GM12878 (cell line): ENCODE results near the gene VSTM2B. TPM values are rescaled to one million over a fixed set of nuclear protein-coding genes. Genes with fewer than 3 reads are reported as not detected.

Experiments
- ATAC-seq: fragments of 200-7000 bp; cut with Tn5 transposase; 3 replicates; pipeline ENCODE4 v1.9.1; 2020; ENCODE audit warnings: mild to moderate bottlenecking, moderate library complexity
- BruUV-seq: library from RNA; stranded (reverse); fragments of 400-500 nt; replicated peaks from 2 replicates; lab custom pipeline; 2021; lab: Mats Ljungman, UMichigan
- CTCF ChIA-PET: fragments of 300-600 bp; sonication (Branson Sonifier 250); formaldehyde crosslinking; extraction: SDS; loops from one replicate; lab custom pipeline; 2021; ENCODE audit warnings: inconsistent platforms; lab: Yijun Ruan, JAX
- POLR2A ChIA-PET: fragments of 350-600 bp; formaldehyde crosslinking; extraction: SDS; loops from one replicate; lab custom pipeline; 2021; ENCODE audit warnings: inconsistent platforms; lab: Charles Lee
- RAD21 ChIA-PET: fragments of 300-600 bp; sonication (Branson Sonifier 250); formaldehyde crosslinking; loops from one replicate; lab custom pipeline; 2023; ENCODE audit warnings: antibody characterized with exemption; ENCODE audit not compliant: unreplicated experiment; lab: Charles Lee
- SMC1A ChIA-PET: fragments of 300-600 bp; sonication (Branson Sonifier 250); formaldehyde crosslinking; loops from one replicate; lab custom pipeline; 2023; ENCODE audit not compliant: unreplicated experiment, uncharacterized antibody; lab: Charles Lee
- DNase-seq: peaks from one replicate; pipeline ENCODE4 v3.0.0-alpha.2; 2011; ENCODE audit warnings: low read depth, low spot score
- FAIRE-seq: peaks from 3 replicates; lab custom pipeline; 2011; peaks lifted over from hg19 to GRCh38; lab: Jason Lieb, UNC
- H2AFZ ChIP-seq: 2 replicates; pipeline ENCODE4 v1.6.0; 2011; ENCODE audit warnings: low read depth, low read length, control low read depth; ENCODE audit not compliant: control insufficient read depth
- H3K27ac ChIP-seq: 2 replicates; pipeline ENCODE4 v1.5.1; 2011; ENCODE audit warnings: control low read depth; ENCODE audit not compliant: control insufficient read depth, insufficient read depth
- H3K27me3 ChIP-seq, 2 experiments: replicated peaks in 1 of 2; 2 replicates each; pipeline versions ENCODE4 v1.6.0 to v1.6.1; 2011; ENCODE audit warnings: low read length in 1 of 2; ENCODE audit not compliant: control insufficient read depth in 2 of 2, insufficient read depth in 2 of 2
- H3K36me3 ChIP-seq, 2 experiments: 2 replicates each; pipeline ENCODE4 v1.5.1; 2011; ENCODE audit warnings: low read length in 1 of 2; ENCODE audit not compliant: control insufficient read depth in 2 of 2, insufficient read depth in 2 of 2
- H3K4me1 ChIP-seq: 2 replicates; pipeline ENCODE4 v1.6.1; 2011; ENCODE audit warnings: mild to moderate bottlenecking, low read length, moderate library complexity, mixed read lengths; ENCODE audit not compliant: control insufficient read depth, insufficient read depth
- H3K4me2 ChIP-seq: 2 replicates; pipeline ENCODE4 v1.6.0; 2011; ENCODE audit warnings: control low read depth; ENCODE audit not compliant: control insufficient read depth, insufficient read depth
- H3K4me3 ChIP-seq: fragments of 200-600 bp; sonication (generic); 2 replicates; pipeline ENCODE4 v1.5.1; 2016
- H3K79me2 ChIP-seq: 2 replicates; pipeline ENCODE4 v1.6.0; 2011; ENCODE audit warnings: low read length; ENCODE audit not compliant: control insufficient read depth, insufficient read depth
- H3K9ac ChIP-seq: 2 replicates; pipeline ENCODE4 v1.8.0; 2011; ENCODE audit warnings: low read length, control low read depth, mixed read lengths; ENCODE audit not compliant: control insufficient read depth, insufficient read depth
- H3K9me3 ChIP-seq: replicated peaks from 3 replicates; pipeline ENCODE4 v1.5.1; 2011; ENCODE audit warnings: mild to moderate bottlenecking, low read length; ENCODE audit not compliant: control insufficient read depth, insufficient read depth
- H4K20me1 ChIP-seq: 2 replicates; pipeline ENCODE4 v1.6.0; 2011; ENCODE audit not compliant: control insufficient read depth, insufficient read depth
- CHD4 ChIP-seq: fragments of 200-600 bp; sonication (generic); IDR thresholded peaks from 2 replicates; pipeline ENCODE4 v1.6.1; 2016; ENCODE audit warnings: mild to moderate bottlenecking
- HSF1 ChIP-seq: fragments of 150-350 bp; IDR thresholded peaks from 2 replicates; pipeline ENCODE4 v1.6.1; 2014; ENCODE audit warnings: mild to moderate bottlenecking, low read depth, low read length
- LARP7 ChIP-seq: fragments of 450-650 bp; IDR thresholded peaks from 2 replicates; pipeline ENCODE4 v1.6.1; 2017; ENCODE audit warnings: mild to moderate bottlenecking
- POLR2AphosphoS5 ChIP-seq: IDR thresholded peaks from 2 replicates; pipeline ENCODE4 v1.6.1; 2011; ENCODE audit warnings: mild to moderate bottlenecking, low read length, inconsistent platforms
- SIN3A ChIP-seq: IDR thresholded peaks from 2 replicates; pipeline ENCODE4 v1.6.1; 2012; ENCODE audit warnings: low read depth, low read length, improper control_type of control experiment
- WRNIP1 ChIP-seq: IDR thresholded peaks from 2 replicates; pipeline ENCODE4 v1.6.1; 2011; ENCODE audit warnings: low read depth, low read length, improper control_type of control experiment, borderline replicate concordance
- WGBS: methylation state at CpG from one replicate; pipeline ENCODE4 v1.1.6; 2016; ENCODE audit warnings: low lambda C conversion rate; ENCODE audit not compliant: insufficient replicate concordance, insufficient coverage; ENCODE audit errors: missing lambda C conversion rate; 5-methylcytosine and 5-hydroxymethylcytosine counted together
- in situ Hi-C: fragments of 300-500 bp; cut with MboI; formaldehyde crosslinking; loops from 9 replicates; pipeline ENCODE4 v1.14.3; 2018; ENCODE audit warnings: mixed read lengths
- intact Hi-C: fragments of 100-400 bp; cut with micrococcal nuclease; formaldehyde crosslinking; loops from one replicate; pipeline ENCODE4 v1.14.2; 2022; ENCODE audit not compliant: unreplicated experiment
- polyA plus RNA-seq, 11 experiments: library from polyadenylated mRNA; depleted of rRNA in 4 of 11; unstranded in 6 of 11; stranded (reverse) in 5 of 11; fragments of >200 nt; fragmentation: Nextera tagmentation in 4 of 11; fragmentation: Illumina TruSeq in 1 of 11; extraction: Ambion mirVana in 4 of 11; extraction: Trizol in 1 of 11; gene quantifications; 1 replicate in 1 of 11; 2 replicates in 10 of 11; pipeline versions ENCODE4 v1.2.1 to v1.2.3, GENCODE V29; 2011 to 2016; ENCODE audit warnings: inconsistent platforms in 2 of 11, missing spikeins in 2 of 11, low read depth in 1 of 11
- total RNA-seq, 4 experiments: library from RNA; depleted of rRNA in 3 of 4; stranded (reverse); fragments of >200 nt in 3 of 4; fragmentation: Illumina TruSeq in 1 of 4; extraction: Trizol in 1 of 4; gene quantifications; 2 replicates each; pipeline versions ENCODE4 v1.2.1 to v1.2.3, GENCODE V29; 2013 to 2021
- TF ChIP-seq, protein P1 (sequence below): fragments of 450-650 bp; conservative IDR thresholded peaks from 2 replicates; pipeline ENCODE4 v1.6.1; 2017; ENCODE audit warnings: mild to moderate bottlenecking, moderate library complexity

The VSTM2B gene
- total and polyA plus RNA-seq, 10 of the 15 experiments (the other 5 are each of a cell fraction or from before 2014, with no cell fraction given) = not detected

DNA sequence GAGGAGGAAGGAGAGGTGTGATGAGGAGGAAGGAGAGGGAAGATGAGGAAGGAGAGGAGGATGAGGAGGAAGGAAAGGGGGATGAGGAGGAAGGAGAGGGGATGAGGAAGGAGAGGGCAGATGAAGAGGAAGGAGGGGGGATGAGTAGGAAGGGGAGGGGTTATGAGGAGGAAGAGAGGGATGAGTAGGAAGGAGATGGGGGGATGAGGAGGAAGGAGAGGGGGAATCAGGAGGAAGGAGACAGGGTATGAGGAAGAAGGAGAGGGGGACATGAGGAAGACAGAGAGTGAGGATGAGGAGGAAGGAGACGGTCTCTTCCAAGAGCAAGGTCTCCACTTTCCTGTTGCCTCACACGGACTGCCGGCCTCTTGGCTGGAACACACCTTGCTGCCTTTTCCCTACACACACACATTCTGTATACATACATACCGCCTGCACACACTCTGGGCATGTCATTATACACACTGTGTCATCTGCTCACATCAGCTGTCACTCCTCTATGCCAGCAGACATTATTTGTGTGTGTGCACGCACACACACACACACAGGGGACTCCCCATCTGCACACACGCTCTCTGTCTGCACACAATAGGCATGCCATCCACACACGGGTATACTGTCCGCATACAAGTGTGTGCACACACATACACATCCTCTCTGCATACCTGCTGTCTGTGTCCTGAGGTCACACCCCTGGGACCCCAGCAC is 11.1 kb upstream of the VSTM2B start:
- FAIRE-seq (no peak), DNase-seq (no peak), ATAC-seq (no peak)
- no TSS peak for BruUV-seq
- RAD21 ChIA-PET = no interaction called here
- Histone ChIP-seq H3K27ac (no peak overlapping the region), H3K79me2 (no peaks in the 10 kb centered on the region), H3K27me3 (no peaks in the 10 kb centered on the region), H4K20me1 (no peaks in the 10 kb centered on the region), H3K4me3 (no peak overlapping the region), H2AFZ (no peak overlapping the region), H3K9ac (no peak overlapping the region), H3K4me1 (no peaks in the 10 kb centered on the region), H3K4me2 (no peak overlapping the region), H3K36me3 (no peaks in the 10 kb centered on the region), H3K9me3 (no peaks in the 10 kb centered on the region)
- intact Hi-C loops = no loop called here
- WGBS = 16% methylated on average over 8 of the region's 8 CpGs
- POLR2A ChIA-PET = no interaction called here
- TF ChIP-seq, protein P1, sequence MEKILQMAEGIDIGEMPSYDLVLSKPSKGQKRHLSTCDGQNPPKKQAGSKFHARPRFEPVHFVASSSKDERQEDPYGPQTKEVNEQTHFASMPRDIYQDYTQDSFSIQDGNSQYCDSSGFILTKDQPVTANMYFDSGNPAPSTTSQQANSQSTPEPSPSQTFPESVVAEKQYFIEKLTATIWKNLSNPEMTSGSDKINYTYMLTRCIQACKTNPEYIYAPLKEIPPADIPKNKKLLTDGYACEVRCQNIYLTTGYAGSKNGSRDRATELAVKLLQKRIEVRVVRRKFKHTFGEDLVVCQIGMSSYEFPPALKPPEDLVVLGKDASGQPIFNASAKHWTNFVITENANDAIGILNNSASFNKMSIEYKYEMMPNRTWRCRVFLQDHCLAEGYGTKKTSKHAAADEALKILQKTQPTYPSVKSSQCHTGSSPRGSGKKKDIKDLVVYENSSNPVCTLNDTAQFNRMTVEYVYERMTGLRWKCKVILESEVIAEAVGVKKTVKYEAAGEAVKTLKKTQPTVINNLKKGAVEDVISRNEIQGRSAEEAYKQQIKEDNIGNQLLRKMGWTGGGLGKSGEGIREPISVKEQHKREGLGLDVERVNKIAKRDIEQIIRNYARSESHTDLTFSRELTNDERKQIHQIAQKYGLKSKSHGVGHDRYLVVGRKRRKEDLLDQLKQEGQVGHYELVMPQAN = no peak
- TF ChIP-seq CHD4 (no peak), WRNIP1 (no peak), POLR2AphosphoS5 (no peak), SIN3A (no peak), LARP7 (no peak), HSF1 (no peak)
- in situ Hi-C loops = no loop called here
- CTCF ChIA-PET = no interaction called here
- SMC1A ChIA-PET = no interaction called here
